Spleen (tissue), 11 donors: Measurements from ENCODE around the gene PAPPA. TPM values are rescaled to one million over a fixed set of nuclear protein-coding genes. Genes with fewer than 3 reads are reported as not detected.

Source experiments
- DNase-seq: peaks from one replicate; pipeline ENCODE4 v3.0.0-alpha.2; 2020
- H3K27ac ChIP-seq, 8 donors: fragments of 200-600 bp; sonication (generic) in 7 of 8; 1 replicate in 4 of 8; 2 replicates in 4 of 8; pipeline versions ENCODE4 v1.5.0 to v1.8.0; 2016 to 2021; ENCODE audit warnings: inconsistent platforms in 4 of 8, mild to moderate bottlenecking in 4 of 8, moderate library complexity in 1 of 8
- H3K27me3 ChIP-seq, 7 donors: fragments of 200-600 bp; sonication (generic) in 6 of 7; replicated peaks in 1 of 7; 1 replicate in 4 of 7; 2 replicates in 3 of 7; pipeline versions ENCODE4 v1.5.0 to v1.8.0; 2016 to 2021; ENCODE audit warnings: inconsistent platforms in 3 of 7, mild to moderate bottlenecking in 1 of 7
- H3K36me3 ChIP-seq, 6 donors: fragments of 200-600 bp; sonication (generic) in 5 of 6; 1 replicate in 4 of 6; 2 replicates in 2 of 6; pipeline versions ENCODE4 v1.5.0 to v1.8.0; 2016 to 2021; ENCODE audit warnings: inconsistent platforms in 2 of 6
- H3K4me1 ChIP-seq, 6 donors: fragments of 200-600 bp; sonication (generic) in 5 of 6; 1 replicate in 3 of 6; 2 replicates in 3 of 6; pipeline versions ENCODE4 v1.5.0 to v1.8.0; 2016 to 2021; ENCODE audit warnings: inconsistent platforms in 3 of 6
- H3K4me3 ChIP-seq, 8 donors: fragments of 200-600 bp; sonication (generic) in 7 of 8; 1 replicate in 4 of 8; 2 replicates in 4 of 8; pipeline versions ENCODE4 v1.5.0 to v1.8.0; 2016 to 2021; ENCODE audit warnings: inconsistent platforms in 4 of 8, mild to moderate bottlenecking in 4 of 8, moderate library complexity in 2 of 8
- H3K9me3 ChIP-seq, 8 donors: fragments of 200-600 bp; sonication (generic) in 7 of 8; 1 replicate in 4 of 8; 2 replicates in 4 of 8; pipeline versions ENCODE4 v1.5.0 to v1.8.0; 2016 to 2021; ENCODE audit warnings: inconsistent platforms in 4 of 8
- POLR2A ChIP-seq, 3 donors: fragments of 450-650 bp; IDR thresholded peaks; one replicate each; pipeline ENCODE4 v1.5.1; 2017; ENCODE audit warnings: antibody characterized with exemption in 3 of 3, mild to moderate bottlenecking in 1 of 3
- POLR2AphosphoS5 ChIP-seq, 3 donors: sonication (generic); formaldehyde crosslinking; IDR thresholded peaks; one replicate each; pipeline ENCODE4 v1.5.1; 2017; ENCODE audit warnings: antibody characterized with exemption in 3 of 3
- WGBS, 5 donors: extraction: QIAGEN DNeasy Blood & Tissue Kit in 3 of 5; methylation state at CpG; one replicate each; pipeline versions ENCODE4 v1.1.5 to v1.1.7; 2013 to 2018; 5-methylcytosine and 5-hydroxymethylcytosine counted together
- intact Hi-C: fragments of 100-400 bp; cut with DNase I; formaldehyde crosslinking; loops from one replicate; pipeline ENCODE4 v1.15.0; 2023; ENCODE audit warnings: low total_unique reads
- polyA plus RNA-seq, 3 donors: library from polyadenylated mRNA; stranded (reverse); fragments of 200-250 nt; gene quantifications; one replicate each; pipeline ENCODE4 v1.2.1, GENCODE V29; 2013
- total RNA-seq, 7 donors: library from RNA; depleted of rRNA in 3 of 7; stranded (reverse); fragments of >200 nt in 3 of 7; fragmentation: NEBNext Ultra II Directional in 4 of 7; extraction: Animal tissue kit (Norgen Biotek cat#: 25700) in 4 of 7; gene quantifications; one replicate each; pipeline versions ENCODE4 v1.1.0 to v1.2.1, GENCODE V29; 2016 to 2021
- TF ChIP-seq, protein P1 (sequence below), 11 experiments: fragments of 200-600 bp in 7 of 11; fragments of 450-650 bp in 4 of 11; sonication (generic) in 4 of 11; IDR thresholded peaks in 8 of 11; conservative IDR thresholded peaks in 3 of 11; 1 replicate in 7 of 11; 2 replicates in 4 of 11; pipeline versions ENCODE4 v1.4.0 to v1.8.0; 2016 to 2021; ENCODE audit warnings: antibody characterized with exemption in 11 of 11, inconsistent platforms in 4 of 11, mild to moderate bottlenecking in 1 of 11
- donor health status: healthy with polysubstance abuse.
- donor health status: DM: no; HTN: no; CAD: no; lungs with moderate emphysema.
- donor health status: DM: no; HTN: no; CAD: no.
- donor health status: Bipolar disorder and iron deficiency.
- donor health status: healthy.
- donor health status: DM: no; HTN: no; CAD: no.
- donor health status: DM: yes; HTN: yes; CAD: no.

The PAPPA gene
- total and polyA plus RNA-seq, 10 donors, result 0.13 to 1.4 (median 0.45) TPM

DNA sequence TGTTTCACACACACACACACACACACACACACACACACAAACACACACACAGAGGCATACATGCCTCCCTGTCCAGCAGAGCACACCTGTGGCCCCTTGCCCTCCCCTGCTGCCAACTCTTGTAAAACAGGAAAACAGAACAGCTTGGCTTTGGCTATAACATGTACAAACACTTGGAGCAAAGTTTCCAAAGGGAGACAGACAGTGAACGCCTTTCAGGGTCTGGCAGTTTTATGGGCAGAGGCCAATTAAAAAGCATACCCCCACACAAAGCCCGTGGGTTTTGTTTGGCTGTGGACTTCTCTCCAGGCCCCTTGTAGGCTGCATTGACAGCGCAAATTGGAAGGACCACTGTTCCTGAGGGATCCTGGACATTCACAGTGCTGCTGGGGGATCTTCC lies 265.6 kb downstream of the PAPPA start:
- TF ChIP-seq POLR2AphosphoS5 (IDR thresholded peaks at IDR 0.05) (no peak), POLR2A (IDR thresholded peaks at IDR 0.05) (no peak)
- TF ChIP-seq, protein P1, sequence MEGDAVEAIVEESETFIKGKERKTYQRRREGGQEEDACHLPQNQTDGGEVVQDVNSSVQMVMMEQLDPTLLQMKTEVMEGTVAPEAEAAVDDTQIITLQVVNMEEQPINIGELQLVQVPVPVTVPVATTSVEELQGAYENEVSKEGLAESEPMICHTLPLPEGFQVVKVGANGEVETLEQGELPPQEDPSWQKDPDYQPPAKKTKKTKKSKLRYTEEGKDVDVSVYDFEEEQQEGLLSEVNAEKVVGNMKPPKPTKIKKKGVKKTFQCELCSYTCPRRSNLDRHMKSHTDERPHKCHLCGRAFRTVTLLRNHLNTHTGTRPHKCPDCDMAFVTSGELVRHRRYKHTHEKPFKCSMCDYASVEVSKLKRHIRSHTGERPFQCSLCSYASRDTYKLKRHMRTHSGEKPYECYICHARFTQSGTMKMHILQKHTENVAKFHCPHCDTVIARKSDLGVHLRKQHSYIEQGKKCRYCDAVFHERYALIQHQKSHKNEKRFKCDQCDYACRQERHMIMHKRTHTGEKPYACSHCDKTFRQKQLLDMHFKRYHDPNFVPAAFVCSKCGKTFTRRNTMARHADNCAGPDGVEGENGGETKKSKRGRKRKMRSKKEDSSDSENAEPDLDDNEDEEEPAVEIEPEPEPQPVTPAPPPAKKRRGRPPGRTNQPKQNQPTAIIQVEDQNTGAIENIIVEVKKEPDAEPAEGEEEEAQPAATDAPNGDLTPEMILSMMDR (IDR thresholded peaks at IDR 0.05 in 8 of 11, conservative IDR thresholded peaks at IDR 0.05 in 3 of 11), result no peak
- no peaks in the 10 kb centered on the region for H3K9me3 ChIP-seq
- no peak overlapping the region for H3K27ac ChIP-seq
- H3K36me3 ChIP-seq, result no peaks in the 10 kb centered on the region
- WGBS, 5 donors, result 51 to 86% (median 75%) methylated on average over 3 of the region's 3 CpGs
- H3K4me1 ChIP-seq, result no peaks in the 10 kb centered on the region
- no peak overlapping the region for H3K4me3 ChIP-seq
- no peak for DNase-seq
- intact Hi-C loops, result no loop called here
- H3K27me3 ChIP-seq, result no peaks in the 10 kb centered on the region

DNA sequence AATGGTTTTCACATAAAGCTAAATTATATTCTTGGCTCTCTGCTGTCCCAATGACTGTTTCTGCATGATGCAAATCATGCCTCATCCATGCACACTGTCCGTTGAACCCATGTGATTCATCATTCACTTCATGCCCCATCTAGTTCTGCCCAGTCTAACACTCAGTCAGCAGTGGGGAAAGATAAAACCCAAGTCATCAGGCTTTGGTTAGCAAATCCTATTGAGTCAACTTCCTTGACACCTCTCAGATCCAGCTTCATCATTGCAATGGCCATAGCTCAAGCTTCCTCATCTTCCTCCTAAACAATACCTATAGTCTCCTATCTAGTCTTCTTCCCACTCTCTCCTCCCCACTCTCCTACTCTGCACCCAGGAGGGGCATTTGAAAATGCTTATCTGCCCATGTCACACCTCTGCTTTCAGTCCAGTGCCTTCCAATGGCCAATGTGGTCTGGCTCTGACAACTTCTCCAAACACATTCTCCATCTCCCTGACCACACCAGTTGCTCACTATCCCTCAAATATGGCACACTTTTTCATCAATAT lies 267.5 kb downstream of the PAPPA start:
- no peak for DNase-seq
- Histone ChIP-seq H3K4me1 (no peaks in the 10 kb centered on the region), H3K4me3 (no peak overlapping the region), H3K27ac (no peak overlapping the region), H3K9me3 (no peaks in the 10 kb centered on the region), H3K36me3 (peaks cover 0 to 9% (median 0%) of the 10 kb centered on the region in 6 donors), H3K27me3 (no peaks in the 10 kb centered on the region)
- intact Hi-C loops, result no loop called here
- TF ChIP-seq, protein P1 (IDR thresholded peaks at IDR 0.05 in 8 of 11, conservative IDR thresholded peaks at IDR 0.05 in 3 of 11), result no peak
- TF ChIP-seq POLR2A (IDR thresholded peaks at IDR 0.05) (no peak), POLR2AphosphoS5 (IDR thresholded peaks at IDR 0.05) (no peak)
- WGBS, 5 donors, result 86 to 96% (median 89%) methylated on average over 1 of the region's 1 CpG

GRCh38 chr9:116422119-116422979 lies 268.8 kb downstream of the PAPPA start:
- intact Hi-C loops, result no loop called here
- WGBS, 5 donors, result 87 to 97% (median 90%) methylated on average over 5 of the region's 5 CpGs

More at GRCh38 chr9:116422119-116422979, 268.8 kb downstream of the PAPPA start:
- no peaks in the 10 kb centered on the region for H3K9me3 ChIP-seq
- no peak for DNase-seq
- no peaks in the 10 kb centered on the region for H3K4me1 ChIP-seq
- no peak overlapping the region for H3K27ac ChIP-seq
- no peaks in the 10 kb centered on the region for H3K27me3 ChIP-seq
- peaks cover 0 to 9% (median 0%) of the 10 kb centered on the region in 6 donors for H3K36me3 ChIP-seq
- TF ChIP-seq, protein P1 (IDR thresholded peaks at IDR 0.05 in 8 of 11, conservative IDR thresholded peaks at IDR 0.05 in 3 of 11), result no peak
- TF ChIP-seq POLR2AphosphoS5 (IDR thresholded peaks at IDR 0.05), result no peak
- no peak for TF ChIP-seq POLR2A (IDR thresholded peaks at IDR 0.05)
- no peak overlapping the region for H3K4me3 ChIP-seq
